Left ventricle myocardium inferior (tissue), 1 donor: ENCODE results near the gene RAB35. TPM values are rescaled to one million over a fixed set of nuclear protein-coding genes. Genes with fewer than 3 reads are reported as not detected.

Experiments used
- DNase-seq: peaks from one replicate; pipeline ENCODE4 v3.0.0-alpha.2; 2020
- H3K27ac ChIP-seq: fragments of 200-600 bp; replicated peaks from 2 replicates; pipeline ENCODE4 v1.8.0; 2021
- H3K27me3 ChIP-seq: fragments of 200-600 bp; 2 replicates; pipeline ENCODE4 v1.8.0; 2021; ENCODE audit warnings: low read depth
- H3K36me3 ChIP-seq: fragments of 200-600 bp; 2 replicates; pipeline ENCODE4 v1.8.0; 2021
- H3K4me1 ChIP-seq: fragments of 200-600 bp; 2 replicates; pipeline ENCODE4 v1.8.0; 2021
- H3K4me3 ChIP-seq: fragments of 200-600 bp; 2 replicates; pipeline ENCODE4 v1.8.0; 2021; ENCODE audit warnings: mild to moderate bottlenecking, moderate library complexity
- H3K9me3 ChIP-seq: fragments of 200-600 bp; replicated peaks from 2 replicates; pipeline ENCODE4 v1.8.0; 2021
- intact Hi-C: fragments of 100-400 bp; cut with micrococcal nuclease; formaldehyde crosslinking; loops from one replicate; pipeline ENCODE4 v1.11.0; 2022
- total RNA-seq: library from RNA; stranded (reverse); fragmentation: NEBNext Ultra II Directional; extraction: Animal tissue kit (Norgen Biotek cat#: 25700); gene quantifications from one replicate; pipeline ENCODE4 v1.2.1, GENCODE V29; 2021
- TF ChIP-seq, protein P1 (sequence below): fragments of 200-600 bp; IDR thresholded peaks from 2 replicates; pipeline ENCODE4 v1.8.0; 2021; ENCODE audit warnings: antibody characterized with exemption, mild to moderate bottlenecking, borderline replicate concordance
- donor health status: DM: no; HTN: yes; CAD: no; lungs with severe emphysema.

The RAB35 gene
- total RNA-seq, 1 donor from 2014 or later, result 21.9 TPM

DNA sequence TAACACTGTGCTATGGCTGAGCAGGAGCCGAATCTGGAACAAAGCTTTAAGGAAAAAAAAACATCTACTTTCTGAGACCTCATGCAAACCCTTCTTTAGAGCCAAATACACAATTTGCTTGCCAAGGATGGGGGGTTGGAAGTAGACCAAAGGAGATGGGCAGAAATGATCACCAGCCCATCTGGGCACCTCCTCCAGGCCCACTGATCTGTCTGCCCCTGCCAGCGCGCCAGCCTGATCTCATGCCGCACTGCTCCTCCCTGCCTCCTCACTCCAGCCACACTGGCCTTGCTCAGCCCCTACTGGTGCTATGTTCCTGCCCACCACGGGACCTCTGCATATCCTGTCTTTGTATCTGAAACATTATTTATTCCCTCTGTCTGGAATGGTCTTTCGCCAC lies 24.8 kb upstream of the RAB35 start:
- no peak overlapping the region for H3K4me3 ChIP-seq
- no peak overlapping the region for H3K27ac ChIP-seq
- DNase-seq, result no peak
- H3K27me3 ChIP-seq, result no peaks in the 10 kb centered on the region
- no peaks in the 10 kb centered on the region for H3K9me3 ChIP-seq
- TF ChIP-seq, protein P1, sequence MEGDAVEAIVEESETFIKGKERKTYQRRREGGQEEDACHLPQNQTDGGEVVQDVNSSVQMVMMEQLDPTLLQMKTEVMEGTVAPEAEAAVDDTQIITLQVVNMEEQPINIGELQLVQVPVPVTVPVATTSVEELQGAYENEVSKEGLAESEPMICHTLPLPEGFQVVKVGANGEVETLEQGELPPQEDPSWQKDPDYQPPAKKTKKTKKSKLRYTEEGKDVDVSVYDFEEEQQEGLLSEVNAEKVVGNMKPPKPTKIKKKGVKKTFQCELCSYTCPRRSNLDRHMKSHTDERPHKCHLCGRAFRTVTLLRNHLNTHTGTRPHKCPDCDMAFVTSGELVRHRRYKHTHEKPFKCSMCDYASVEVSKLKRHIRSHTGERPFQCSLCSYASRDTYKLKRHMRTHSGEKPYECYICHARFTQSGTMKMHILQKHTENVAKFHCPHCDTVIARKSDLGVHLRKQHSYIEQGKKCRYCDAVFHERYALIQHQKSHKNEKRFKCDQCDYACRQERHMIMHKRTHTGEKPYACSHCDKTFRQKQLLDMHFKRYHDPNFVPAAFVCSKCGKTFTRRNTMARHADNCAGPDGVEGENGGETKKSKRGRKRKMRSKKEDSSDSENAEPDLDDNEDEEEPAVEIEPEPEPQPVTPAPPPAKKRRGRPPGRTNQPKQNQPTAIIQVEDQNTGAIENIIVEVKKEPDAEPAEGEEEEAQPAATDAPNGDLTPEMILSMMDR, result no peak
- intact Hi-C loops, result no loop called here
- peaks cover 100% of the 10 kb centered on the region for H3K36me3 ChIP-seq
- peaks cover 3% of the 10 kb centered on the region for H3K4me1 ChIP-seq

DNA sequence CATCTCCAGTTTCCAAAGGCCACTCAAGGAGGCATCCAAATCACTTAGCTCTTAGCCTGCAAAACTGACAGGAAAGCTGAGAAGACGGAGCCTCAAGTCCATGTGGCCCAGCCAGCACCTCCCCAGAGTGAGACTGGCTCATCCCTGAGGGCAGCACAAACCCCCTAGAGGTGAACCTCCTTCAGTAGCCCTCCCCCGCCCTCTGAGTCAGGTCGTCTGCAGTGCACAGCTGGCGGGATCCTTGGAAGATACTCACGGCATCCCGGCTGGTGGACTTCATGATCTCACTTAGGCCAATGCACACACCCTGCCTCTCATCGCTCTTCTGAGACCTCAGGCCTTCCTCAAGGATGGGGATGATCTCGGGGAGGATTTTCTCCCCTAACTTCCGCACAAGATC lies 24.1 kb upstream of the RAB35 start:
- DNase-seq, result no peak
- H3K36me3 ChIP-seq, result peaks cover 100% of the 10 kb centered on the region
- no peak overlapping the region for H3K4me3 ChIP-seq
- no peak overlapping the region for H3K27ac ChIP-seq
- H3K4me1 ChIP-seq, result peaks cover 4% of the 10 kb centered on the region
- intact Hi-C loops, result no loop called here
- no peaks in the 10 kb centered on the region for H3K9me3 ChIP-seq
- TF ChIP-seq, protein P1, result no peak
- no peaks in the 10 kb centered on the region for H3K27me3 ChIP-seq

- Histone ChIP-seq H3K27me3 (no peaks in the 10 kb centered on the region), H3K27ac (no peak overlapping the region), H3K4me1 (peaks cover 4% of the 10 kb centered on the region), H3K9me3 (no peaks in the 10 kb centered on the region), H3K4me3 (no peak overlapping the region), H3K36me3 (peaks cover 100% of the 10 kb centered on the region)
- TF ChIP-seq, protein P1, result no peak
- no peak for DNase-seq
- intact Hi-C loops, result no loop called here
Observed at GRCh38 chr12:120139958-120140357, 23.4 kb upstream of the RAB35 start.

- H3K27me3 ChIP-seq, result no peaks in the 10 kb centered on the region
- H3K4me3 ChIP-seq, result no peak overlapping the region
- intact Hi-C loops, result no loop called here
- peaks cover 8% of the 10 kb centered on the region for H3K4me1 ChIP-seq
- no peak overlapping the region for H3K27ac ChIP-seq
- H3K9me3 ChIP-seq, result no peaks in the 10 kb centered on the region
- H3K36me3 ChIP-seq, result peaks cover 100% of the 10 kb centered on the region
- DNase-seq, result no peak
- TF ChIP-seq, protein P1, result no peak
Observed at GRCh38 chr12:120138366-120138765, 21.8 kb upstream of the RAB35 start.

- H3K4me1 ChIP-seq, result peaks cover 14% of the 10 kb centered on the region
- no peaks in the 10 kb centered on the region for H3K9me3 ChIP-seq
- no peak overlapping the region for H3K27ac ChIP-seq
- H3K36me3 ChIP-seq, result peaks cover 100% of the 10 kb centered on the region
- H3K27me3 ChIP-seq, result no peaks in the 10 kb centered on the region
- TF ChIP-seq, protein P1, result no peak
- intact Hi-C loops, result no loop called here
- no peak for DNase-seq
- H3K4me3 ChIP-seq, result no peak overlapping the region
Observed at GRCh38 chr12:120137833-120138232, 21.3 kb upstream of the RAB35 start.
